HCT116 (cell line): ENCODE results near the gene SPATS2L. TPM values are rescaled to one million over a fixed set of nuclear protein-coding genes. Genes with fewer than 3 reads are reported as not detected.

ENCODE experiments used
- ATAC-seq: fragments of 200-7000 bp; cut with Tn5 transposase; 2 replicates; pipeline ENCODE4 v1.9.1; 2020; ENCODE audit warnings: mild to moderate bottlenecking, moderate library complexity
- BruUV-seq: library from RNA; stranded (reverse); fragments of 400-500 nt; replicated peaks from 2 replicates; lab custom pipeline; 2021; lab: Mats Ljungman, UMichigan
- CTCF ChIA-PET: fragments of 300-600 bp; sonication (Branson Sonifier 250); formaldehyde crosslinking; loops from one replicate; lab custom pipeline; 2021; ENCODE audit warnings: antibody characterized with exemption; lab: Charles Lee
- POLR2A ChIA-PET: fragments of 300-600, 350-600 bp; sonication (Branson Sonifier 250); formaldehyde crosslinking; loops from one replicate; lab custom pipeline; 2021; ENCODE audit warnings: antibody characterized with exemption; lab: Charles Lee
- RAD21 ChIA-PET, 2 experiments: fragments of 300-600 bp; sonication (Branson Sonifier 250); formaldehyde crosslinking; loops; one replicate each; lab custom pipeline; 2023; ENCODE audit warnings: low total read pairs in 2 of 2; ENCODE audit not compliant: uncharacterized antibody in 2 of 2, unreplicated experiment in 2 of 2, low non-redundant PET in 1 of 2; lab: Charles Lee
- DNase-seq: peaks from one replicate; pipeline ENCODE4 v3.0.0-alpha.2; 2010; ENCODE audit warnings: low read depth, low spot score
- H2AFZ ChIP-seq: fragments of 200-600 bp; shearing (Covaris generic), sonication (generic); 2 replicates; pipeline ENCODE4 v1.6.1; 2017; ENCODE audit warnings: low read depth, mixed run types, mixed read lengths, antibody characterized with exemption, low read length; ENCODE audit not compliant: poor library complexity, severe bottlenecking
- H3K27ac ChIP-seq: 2 replicates; pipeline ENCODE4 v1.5.1; 2012; ENCODE audit warnings: low read depth, low read length
- H3K27me3 ChIP-seq: fragments of 200-600 bp; sonication (generic); 2 replicates; pipeline ENCODE4 v1.6.1; 2016; ENCODE audit warnings: mixed run types, low read length, mixed read lengths; ENCODE audit not compliant: insufficient read depth
- H3K36me3 ChIP-seq, 2 experiments: fragments of 200-500 bp in 1 of 2; fragments of 200-600 bp in 1 of 2; sonication (Bioruptor generic) in 1 of 2; sonication (generic) in 1 of 2; 2 replicates each; pipeline versions ENCODE4 v1.5.1 to v1.6.1; 2014 to 2016; ENCODE audit warnings: low read length in 2 of 2, inconsistent platforms in 1 of 2, mixed read lengths in 1 of 2, mixed run types in 1 of 2; ENCODE audit not compliant: insufficient read depth in 2 of 2, control insufficient read depth in 1 of 2
- H3K4me1 ChIP-seq, 2 experiments: fragments of 200-600 bp in 1 of 2; sonication (generic) in 1 of 2; 2 replicates each; pipeline versions ENCODE4 v1.5.1 to v1.6.1; 2012 to 2017; ENCODE audit warnings: low read length in 2 of 2, inconsistent platforms in 1 of 2, mild to moderate bottlenecking in 1 of 2, mixed read lengths in 1 of 2, mixed run types in 1 of 2, moderate library complexity in 1 of 2; ENCODE audit not compliant: insufficient read depth in 2 of 2, control insufficient read depth in 1 of 2
- H3K4me2 ChIP-seq: fragments of 200-600 bp; sonication (generic); 2 replicates; pipeline ENCODE4 v1.6.1; 2017; ENCODE audit warnings: mixed run types, low read length, mixed read lengths
- H3K4me3 ChIP-seq, 2 experiments: fragments of 200-600 bp in 1 of 2; sonication (generic) in 1 of 2; replicated peaks in 1 of 2; 2 replicates each; pipeline ENCODE4 v1.5.1; 2011 to 2016; ENCODE audit warnings: low read length in 2 of 2, control low read depth in 1 of 2, low read depth in 1 of 2, mild to moderate bottlenecking in 1 of 2, mixed read lengths in 1 of 2, mixed run types in 1 of 2
- H3K79me2 ChIP-seq: fragments of 200-600 bp; sonication (generic); 2 replicates; pipeline ENCODE4 v1.6.1; 2017; ENCODE audit warnings: mild to moderate bottlenecking, mixed run types, low read length, moderate library complexity, mixed read lengths; ENCODE audit not compliant: insufficient read depth
- H3K9ac ChIP-seq: fragments of 200-600 bp; sonication (generic); 2 replicates; pipeline ENCODE4 v1.6.1; 2016; ENCODE audit warnings: low read length, mixed read lengths
- H3K9me2 ChIP-seq: fragments of 200-600 bp; sonication (generic), shearing (Covaris generic); 2 replicates; pipeline ENCODE4 v1.6.1; 2017; ENCODE audit warnings: mixed run types, mild to moderate bottlenecking, moderate library complexity; ENCODE audit not compliant: insufficient read depth
- H3K9me3 ChIP-seq, 2 experiments: fragments of 200-500 bp in 1 of 2; fragments of 200-600 bp in 1 of 2; sonication (Bioruptor generic) in 1 of 2; sonication (generic) in 1 of 2; 2 replicates each; pipeline ENCODE4 v1.6.1; 2014 to 2017; ENCODE audit warnings: low read length in 2 of 2, mixed read lengths in 2 of 2, inconsistent platforms in 1 of 2, low read depth in 1 of 2, mild to moderate bottlenecking in 1 of 2, mixed run types in 1 of 2, moderate library complexity in 1 of 2; ENCODE audit not compliant: control insufficient read depth in 1 of 2, insufficient read depth in 1 of 2
- H4K20me1 ChIP-seq: fragments of 200-600 bp; sonication (generic), shearing (Covaris generic); 2 replicates; pipeline ENCODE4 v1.6.1; 2017; ENCODE audit warnings: mixed run types, mild to moderate bottlenecking, moderate library complexity; ENCODE audit not compliant: insufficient read depth
- CTCF ChIP-seq, 3 experiments: fragments of 200-600 bp in 1 of 3; sonication (generic) in 1 of 3; IDR thresholded peaks in 2 of 3; conservative IDR thresholded peaks in 1 of 3; 2 replicates each; pipeline ENCODE4 v1.5.1; 2012 to 2017; ENCODE audit warnings: low read depth in 2 of 3, low read length in 2 of 3, antibody characterized with exemption in 1 of 3, borderline replicate concordance in 1 of 3, control low read depth in 1 of 3, mild to moderate bottlenecking in 1 of 3, mixed read lengths in 1 of 3, mixed run types in 1 of 3, moderate library complexity in 1 of 3; ENCODE audit not compliant: insufficient read depth in 1 of 3
- EGR1 ChIP-seq: IDR thresholded peaks from 2 replicates; pipeline ENCODE4 v1.6.1; 2012; ENCODE audit warnings: low read depth
- ELF1 ChIP-seq: IDR thresholded peaks from 2 replicates; pipeline ENCODE4 v1.6.1; 2012; ENCODE audit warnings: low read depth, borderline replicate concordance
- EZH2 ChIP-seq: fragments of 200-600 bp; sonication (generic); IDR thresholded peaks from 2 replicates; pipeline ENCODE4 v1.6.1; 2017; ENCODE audit warnings: antibody characterized with exemption, mixed run types
- EZH2phosphoT487 ChIP-seq: fragments of 200-600 bp; IDR thresholded peaks from 2 replicates; pipeline ENCODE4 v1.6.1; 2018; ENCODE audit warnings: antibody characterized with exemption, borderline replicate concordance
- POLR2AphosphoS5 ChIP-seq: IDR thresholded peaks from 2 replicates; pipeline ENCODE4 v1.6.1; 2011; ENCODE audit warnings: mild to moderate bottlenecking, low read depth, low read length, moderate library complexity
- RAD21 ChIP-seq: IDR thresholded peaks from 2 replicates; pipeline ENCODE4 v1.6.1; 2012; ENCODE audit warnings: low read depth, mild to moderate bottlenecking
- REST ChIP-seq: IDR thresholded peaks from 2 replicates; pipeline ENCODE4 v1.6.1; 2012; ENCODE audit warnings: low read depth
- YY1 ChIP-seq: IDR thresholded peaks from 2 replicates; pipeline ENCODE4 v1.6.1; 2011; ENCODE audit warnings: low read length, low read depth, moderate library complexity, mild to moderate bottlenecking; ENCODE audit not compliant: insufficient replicate concordance; ENCODE audit errors: extremely low read depth
- ZBTB33 ChIP-seq: IDR thresholded peaks from 2 replicates; pipeline ENCODE4 v1.6.1; 2011; ENCODE audit warnings: mild to moderate bottlenecking, low read length, moderate library complexity; ENCODE audit not compliant: insufficient replicate concordance; ENCODE audit errors: extremely low read depth
- intact Hi-C: fragments of 100-400 bp; cut with micrococcal nuclease; formaldehyde crosslinking; loops from 2 replicates; pipeline ENCODE4 v1.10.0; 2022
- total RNA-seq: library from RNA; stranded (reverse); gene quantifications from one replicate; pipeline ENCODE4 v1.2.1, GENCODE V29; 2021; ENCODE audit not compliant: unreplicated experiment

Gene SPATS2L
- total RNA-seq, 1 experiment from 2014 or later: 87.1 TPM

- TF ChIP-seq CTCF (IDR thresholded peaks at IDR 0.05 in 2 of 3, conservative IDR thresholded peaks at IDR 0.05 in 1 of 3; ENCODE audit: borderline replicate concordance in 1 of 3, insufficient read depth in 1 of 3, low read depth in 2 of 3, low read length in 2 of 3) (no peak), EZH2phosphoT487 (no peak), RAD21 (no peak)
Measured at GRCh38 chr2:200488169-200488568, 181.7 kb downstream of the SPATS2L start (continued).

- H3K27ac ChIP-seq: no peak overlapping the region
- H3K4me1 ChIP-seq: no peaks in the 10 kb centered on the region
- BruUV-seq: no TSS peak
- ChIA-PET POLR2A (no interaction called here), CTCF (no interaction called here), RAD21 (no interaction called here)
- H3K9me2 ChIP-seq: no peaks in the 10 kb centered on the region
- H3K27me3 ChIP-seq: no peaks in the 10 kb centered on the region
- no peaks in the 10 kb centered on the region for H3K9me3 ChIP-seq
- intact Hi-C loops: no loop called here
- H4K20me1 ChIP-seq: no peaks in the 10 kb centered on the region
- H3K9ac ChIP-seq: no peak overlapping the region
- no peaks in the 10 kb centered on the region for H3K79me2 ChIP-seq
- H3K36me3 ChIP-seq: peaks cover 0 to 8% of the 10 kb centered on the region in 2 experiments; a peak in 2 of 4 replicates
- H3K4me2 ChIP-seq: no peak overlapping the region
- no peak overlapping the region for H3K4me3 ChIP-seq
- TF ChIP-seq ZBTB33: no peak
- no peak for TF ChIP-seq YY1
- no peak for TF ChIP-seq ELF1
- TF ChIP-seq REST: no peak
- TF ChIP-seq EGR1: no peak
- no peak for TF ChIP-seq EZH2
- no peak for TF ChIP-seq POLR2AphosphoS5
- TF ChIP-seq RAD21: no peak
- DNase-seq (no peak), ATAC-seq (no peak)
- H2AFZ ChIP-seq: no peak overlapping the region
Measured at GRCh38 chr2:200490001-200490400, 183.5 kb downstream of the SPATS2L start.
